ENCODE results near the gene ARHGEF37.

Gene ARHGEF37

DNA sequence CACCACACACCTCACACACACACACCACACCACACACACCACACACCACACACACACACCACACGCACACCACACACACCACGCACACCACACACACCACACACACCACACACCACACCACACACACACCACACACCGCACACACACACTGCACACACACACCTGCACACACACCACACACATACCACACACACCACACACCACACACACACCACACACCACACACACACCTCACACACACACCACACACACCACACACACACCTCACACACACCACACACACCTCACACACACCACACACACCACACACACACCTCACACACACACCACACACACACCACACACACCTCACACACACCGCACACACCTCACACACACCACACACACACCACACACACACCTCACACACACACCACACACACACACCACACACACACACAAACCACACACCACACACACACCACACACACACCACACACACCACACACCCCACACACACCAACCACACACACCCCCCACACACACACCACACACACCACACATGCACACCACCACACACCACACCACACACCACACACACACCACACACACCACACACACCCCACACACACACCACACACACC is 73.7 kb downstream of the ARHGEF37 start:
- Histone ChIP-seq H3K27me3 (ENCODE audit: control insufficient read depth, low read length) (peaks cover 4% of the 10 kb centered on the region; the same call in 1 of the 2 replicates), H3F3A (ENCODE audit: control insufficient read depth, insufficient read depth) (peaks cover 25% of the 10 kb centered on the region), H3K4me1 (ENCODE audit: control insufficient read depth, low read length) (peaks cover 31% of the 10 kb centered on the region), H3K4me3 (ENCODE audit: low read length) (no peak overlapping the region), H3K79me2 (ENCODE audit: control insufficient read depth, low read length) (no peaks in the 10 kb centered on the region), H4K20me1 (ENCODE audit: control insufficient read depth, insufficient read depth, low read depth, low read length) (no peaks in the 10 kb centered on the region), H3K27ac (ENCODE audit: low read depth, low read length) (no peak overlapping the region), H3K9me3 (ENCODE audit: control insufficient read depth, insufficient read depth, low read length) (no peaks in the 10 kb centered on the region), H3K4me2 (ENCODE audit: low read length) (no peak overlapping the region), H3K36me3 (ENCODE audit: control insufficient read depth, low read length) (no peaks in the 10 kb centered on the region), H3K9me2 (replicated peaks; ENCODE audit: control insufficient read depth, low read length) (no peaks in the 10 kb centered on the region)
- TF ChIP-seq, protein P1, sequence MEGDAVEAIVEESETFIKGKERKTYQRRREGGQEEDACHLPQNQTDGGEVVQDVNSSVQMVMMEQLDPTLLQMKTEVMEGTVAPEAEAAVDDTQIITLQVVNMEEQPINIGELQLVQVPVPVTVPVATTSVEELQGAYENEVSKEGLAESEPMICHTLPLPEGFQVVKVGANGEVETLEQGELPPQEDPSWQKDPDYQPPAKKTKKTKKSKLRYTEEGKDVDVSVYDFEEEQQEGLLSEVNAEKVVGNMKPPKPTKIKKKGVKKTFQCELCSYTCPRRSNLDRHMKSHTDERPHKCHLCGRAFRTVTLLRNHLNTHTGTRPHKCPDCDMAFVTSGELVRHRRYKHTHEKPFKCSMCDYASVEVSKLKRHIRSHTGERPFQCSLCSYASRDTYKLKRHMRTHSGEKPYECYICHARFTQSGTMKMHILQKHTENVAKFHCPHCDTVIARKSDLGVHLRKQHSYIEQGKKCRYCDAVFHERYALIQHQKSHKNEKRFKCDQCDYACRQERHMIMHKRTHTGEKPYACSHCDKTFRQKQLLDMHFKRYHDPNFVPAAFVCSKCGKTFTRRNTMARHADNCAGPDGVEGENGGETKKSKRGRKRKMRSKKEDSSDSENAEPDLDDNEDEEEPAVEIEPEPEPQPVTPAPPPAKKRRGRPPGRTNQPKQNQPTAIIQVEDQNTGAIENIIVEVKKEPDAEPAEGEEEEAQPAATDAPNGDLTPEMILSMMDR (IDR thresholded peaks at IDR 0.05; ENCODE audit: low read depth, low read length, poor library complexity, severe bottlenecking) = no peak
- TF ChIP-seq EZH2phosphoT487 (IDR thresholded peaks at IDR 0.05; ENCODE audit: borderline replicate concordance, low read length) = no peak

DNA sequence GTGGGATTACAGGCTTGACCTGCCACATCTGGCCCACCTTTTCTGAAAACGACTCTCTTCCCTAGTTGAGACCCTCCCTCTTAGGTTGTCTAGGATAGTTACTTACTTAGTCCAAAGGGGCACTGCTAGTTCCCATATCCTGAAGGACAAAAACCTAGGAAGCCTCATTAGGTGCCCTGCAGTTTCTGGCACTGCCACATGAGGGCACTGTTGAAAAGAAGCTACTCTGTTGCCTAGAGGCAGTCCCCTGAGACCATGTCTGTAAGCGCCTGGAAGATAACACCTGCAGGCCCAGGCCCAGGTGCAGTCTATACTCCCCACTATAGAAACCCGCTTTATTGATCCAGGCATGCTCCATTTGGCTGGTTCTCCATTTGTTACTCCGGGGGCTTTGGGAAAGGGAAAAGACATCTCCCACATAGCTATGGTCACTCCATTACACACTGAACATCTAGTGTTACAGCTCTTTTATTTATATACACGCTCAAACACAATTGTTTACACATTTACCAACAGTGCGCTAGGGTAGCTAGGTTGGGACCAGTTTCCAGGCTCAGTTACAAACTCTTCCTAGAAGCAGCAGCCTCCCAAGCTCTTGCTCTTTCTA is 75.4 kb downstream of the ARHGEF37 start:
- Histone ChIP-seq H3K27me3 (ENCODE audit: control insufficient read depth, low read length) (peaks cover 4% of the 10 kb centered on the region; the same call in 1 of the 2 replicates), H3K9me3 (ENCODE audit: control insufficient read depth, insufficient read depth, low read length) (no peaks in the 10 kb centered on the region), H3F3A (ENCODE audit: control insufficient read depth, insufficient read depth) (peaks cover 22% of the 10 kb centered on the region), H3K4me2 (ENCODE audit: low read length) (no peak overlapping the region; the same call in 1 of the 2 replicates), H3K9me2 (replicated peaks; ENCODE audit: control insufficient read depth, low read length) (no peaks in the 10 kb centered on the region), H3K36me3 (ENCODE audit: control insufficient read depth, low read length) (no peaks in the 10 kb centered on the region), H3K27ac (ENCODE audit: low read depth, low read length) (no peak overlapping the region), H3K4me1 (ENCODE audit: control insufficient read depth, low read length) (peaks cover 31% of the 10 kb centered on the region), H3K4me3 (ENCODE audit: low read length) (no peak overlapping the region), H3K79me2 (ENCODE audit: control insufficient read depth, low read length) (no peaks in the 10 kb centered on the region), H4K20me1 (ENCODE audit: control insufficient read depth, insufficient read depth, low read depth, low read length) (no peaks in the 10 kb centered on the region)
- TF ChIP-seq, protein P1 (IDR thresholded peaks at IDR 0.05; ENCODE audit: low read depth, low read length, poor library complexity, severe bottlenecking) = peak; percentile 95
- TF ChIP-seq EZH2phosphoT487 (IDR thresholded peaks at IDR 0.05; ENCODE audit: borderline replicate concordance, low read length) = no peak

DNA sequence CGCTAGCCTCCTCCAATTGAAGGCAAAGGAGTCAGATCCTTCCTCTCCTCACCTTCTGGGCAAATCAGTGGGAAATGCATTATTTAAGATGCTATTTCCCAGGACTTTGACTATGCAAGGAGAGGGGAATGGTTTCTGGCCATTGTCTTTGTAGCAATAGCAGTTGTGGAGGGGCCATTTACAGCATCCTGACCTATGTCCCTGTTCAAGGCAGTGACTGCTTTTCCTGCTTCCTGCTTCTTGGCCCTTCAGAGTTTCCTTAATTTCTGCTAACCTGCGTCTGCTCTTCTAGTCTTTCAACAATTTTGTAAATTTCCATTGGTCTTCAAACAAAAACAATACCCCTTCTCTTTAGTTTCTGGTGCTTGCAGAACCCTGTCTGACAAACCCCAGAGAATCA is 76.0 kb downstream of the ARHGEF37 start:
- Histone ChIP-seq H3K4me2 (ENCODE audit: low read length) (no peak overlapping the region), H3F3A (ENCODE audit: control insufficient read depth, insufficient read depth) (peaks cover 17% of the 10 kb centered on the region)

More for the DNA sequence above, 76.0 kb downstream of the ARHGEF37 start:
- Histone ChIP-seq H3K4me1 (ENCODE audit: control insufficient read depth, low read length) (peaks cover 31% of the 10 kb centered on the region), H3K27me3 (ENCODE audit: control insufficient read depth, low read length) (peaks cover 4% of the 10 kb centered on the region; the same call in 1 of the 2 replicates), H3K36me3 (ENCODE audit: control insufficient read depth, low read length) (no peaks in the 10 kb centered on the region), H4K20me1 (ENCODE audit: control insufficient read depth, insufficient read depth, low read depth, low read length) (no peaks in the 10 kb centered on the region), H3K4me3 (ENCODE audit: low read length) (no peak overlapping the region), H3K9me2 (replicated peaks; ENCODE audit: control insufficient read depth, low read length) (no peaks in the 10 kb centered on the region), H3K27ac (ENCODE audit: low read depth, low read length) (no peak overlapping the region), H3K9me3 (ENCODE audit: control insufficient read depth, insufficient read depth, low read length) (no peaks in the 10 kb centered on the region), H3K79me2 (ENCODE audit: control insufficient read depth, low read length) (no peaks in the 10 kb centered on the region)
- TF ChIP-seq, protein P1 (IDR thresholded peaks at IDR 0.05; ENCODE audit: low read depth, low read length, poor library complexity, severe bottlenecking) = no peak
- no peak for TF ChIP-seq EZH2phosphoT487 (IDR thresholded peaks at IDR 0.05; ENCODE audit: borderline replicate concordance, low read length)
